GM23338 (cell line): Measurements from ENCODE around the gene SHB. TPM values are rescaled to one million over a fixed set of nuclear protein-coding genes. Genes with fewer than 3 reads are reported as not detected.

ENCODE experiments used
- ATAC-seq: fragments of 200-7000 bp; cut with Tn5 transposase; 3 replicates; pipeline ENCODE4 v1.9.1; 2020
- DNase-seq: peaks from one replicate; pipeline ENCODE4 v3.0.0-alpha.2; 2015; ENCODE audit warnings: low spot score
- H2AFZ ChIP-seq: fragments of 200-600 bp; sonication (generic); 2 replicates; pipeline ENCODE4 v1.8.0; 2016; ENCODE audit warnings: antibody characterized with exemption, mild to moderate bottlenecking, moderate library complexity
- H3F3A ChIP-seq: fragments of 200-600 bp; sonication (generic); replicated peaks from 2 replicates; pipeline ENCODE4 v1.8.0; 2017; ENCODE audit warnings: antibody characterized with exemption, mixed run types, low read depth
- H3K27ac ChIP-seq: fragments of 200-600 bp; sonication (generic); 2 replicates; pipeline ENCODE4 v1.6.1; 2016; ENCODE audit warnings: low read depth
- H3K27me3 ChIP-seq: fragments of 200-600 bp; sonication (generic); 2 replicates; pipeline ENCODE4 v1.8.0; 2016; ENCODE audit warnings: mild to moderate bottlenecking, mixed run types, moderate library complexity; ENCODE audit not compliant: insufficient read depth
- H3K36me3 ChIP-seq: fragments of 200-600 bp; sonication (generic); 2 replicates; pipeline ENCODE4 v1.8.0; 2016; ENCODE audit warnings: mild to moderate bottlenecking; ENCODE audit not compliant: insufficient read depth
- H3K4me1 ChIP-seq: fragments of 200-600 bp; sonication (generic); 2 replicates; pipeline ENCODE4 v1.8.0; 2016; ENCODE audit warnings: mild to moderate bottlenecking, moderate library complexity; ENCODE audit not compliant: insufficient read depth
- H3K4me2 ChIP-seq: fragments of 200-600 bp; sonication (generic); 2 replicates; pipeline ENCODE4 v1.7.1; 2017; ENCODE audit warnings: mixed run types
- H3K4me3 ChIP-seq: fragments of 200-600 bp; sonication (generic); 2 replicates; pipeline ENCODE4 v1.6.1; 2016; ENCODE audit warnings: mixed run types
- H3K79me2 ChIP-seq: fragments of 200-600 bp; sonication (generic); replicated peaks from 2 replicates; pipeline ENCODE4 v1.8.0; 2017; ENCODE audit warnings: mild to moderate bottlenecking; ENCODE audit not compliant: insufficient read depth
- H3K9me2 ChIP-seq: fragments of 200-600 bp; sonication (generic); 2 replicates; pipeline ENCODE4 v1.8.0; 2017; ENCODE audit not compliant: insufficient read depth
- H4K20me1 ChIP-seq: fragments of 200-600 bp; sonication (generic); replicated peaks from 2 replicates; pipeline ENCODE4 v1.8.0; 2017; ENCODE audit warnings: mild to moderate bottlenecking; ENCODE audit not compliant: insufficient read depth
- H3K27ac Mint-ChIP-seq: 2 replicates; pipeline ENCODE4 v1.8.0; 2020; ENCODE audit warnings: inconsistent platforms, mild to moderate bottlenecking, moderate library complexity, mixed read lengths
- H3K27me3 Mint-ChIP-seq: 3 replicates; pipeline ENCODE4 v1.8.0; 2022; ENCODE audit warnings: low read depth, mild to moderate bottlenecking, moderate library complexity, mixed read lengths, inconsistent platforms; ENCODE audit not compliant: insufficient read depth, poor library complexity
- H3K36me3 Mint-ChIP-seq: 3 replicates; pipeline ENCODE4 v1.8.0; 2021; ENCODE audit warnings: low read depth, mild to moderate bottlenecking, inconsistent platforms, moderate library complexity, mixed read lengths
- H3K4me1 Mint-ChIP-seq: 3 replicates; pipeline ENCODE4 v1.8.0; 2020; ENCODE audit warnings: mild to moderate bottlenecking, inconsistent platforms, mixed read lengths
- H3K4me3 Mint-ChIP-seq: 3 replicates; pipeline ENCODE4 v1.8.0; 2021; ENCODE audit warnings: moderate library complexity, mild to moderate bottlenecking, inconsistent platforms, mixed read lengths
- H3K9me3 Mint-ChIP-seq: 3 replicates; pipeline ENCODE4 v1.8.0; 2020; ENCODE audit warnings: moderate library complexity, mild to moderate bottlenecking, inconsistent platforms, mixed read lengths
- CREB1 ChIP-seq: fragments of 250-450 bp; sonication (Bioruptor Pico); IDR thresholded peaks from 2 replicates; pipeline ENCODE4 v1.5.0; 2020; ENCODE audit warnings: low read depth, mild to moderate bottlenecking, moderate library complexity
- CTCF ChIP-seq, 2 experiments: fragments of 200-600 bp in 1 of 2; sonication (generic) in 1 of 2; conservative IDR thresholded peaks; 2 replicates each; pipeline versions ENCODE4 v1.5.1 to v1.6.1; 2016 to 2017; ENCODE audit warnings: antibody characterized with exemption in 2 of 2, low read depth in 2 of 2, mild to moderate bottlenecking in 2 of 2, moderate library complexity in 1 of 2
- ETS1 ChIP-seq: IDR thresholded peaks from 2 replicates; pipeline ENCODE4 v1.6.1; 2016; ENCODE audit warnings: antibody characterized with exemption
- EZH2 ChIP-seq: fragments of 200-600 bp; sonication (generic); IDR thresholded peaks from one replicate; pipeline ENCODE4 v1.8.0; 2017; ENCODE audit warnings: antibody characterized with exemption, mild to moderate bottlenecking, low read depth; ENCODE audit not compliant: unreplicated experiment
- EZH2phosphoT487 ChIP-seq: fragments of 200-600 bp; sonication (generic); IDR thresholded peaks from one replicate; pipeline ENCODE4 v1.8.1; 2018; ENCODE audit warnings: antibody characterized with exemption; ENCODE audit not compliant: unreplicated experiment
- JUNB ChIP-seq: IDR thresholded peaks from one replicate; pipeline ENCODE4 v1.6.1; 2016; ENCODE audit warnings: antibody characterized with exemption; ENCODE audit not compliant: unreplicated experiment
- NANOG ChIP-seq: IDR thresholded peaks from 2 replicates; pipeline ENCODE4 v1.6.1; 2016; ENCODE audit warnings: antibody characterized with exemption, borderline replicate concordance
- POLR2AphosphoS5 ChIP-seq: IDR thresholded peaks from 2 replicates; pipeline ENCODE4 v1.6.1; 2016; ENCODE audit warnings: antibody characterized with exemption, low read depth
- REST ChIP-seq: IDR thresholded peaks from one replicate; pipeline ENCODE4 v1.6.1; 2018; ENCODE audit warnings: antibody characterized with exemption; ENCODE audit not compliant: unreplicated experiment
- STAT1 ChIP-seq: IDR thresholded peaks from one replicate; pipeline ENCODE4 v1.6.1; 2016; ENCODE audit warnings: antibody characterized with exemption; ENCODE audit not compliant: unreplicated experiment
- ZNF114 ChIP-seq: fragments of 250-450 bp; sonication (Bioruptor Pico); IDR thresholded peaks from 2 replicates; pipeline ENCODE4 v1.5.0; 2020; ENCODE audit warnings: mild to moderate bottlenecking, moderate library complexity
- ZNF331 ChIP-seq: fragments of 250-450 bp; sonication (Bioruptor Pico); IDR thresholded peaks from 2 replicates; pipeline ENCODE4 v1.5.0; 2020; ENCODE audit warnings: low read depth, mild to moderate bottlenecking, moderate library complexity
- ZNF462 ChIP-seq: fragments of 250-450 bp; sonication (Bioruptor Pico); IDR thresholded peaks from 2 replicates; pipeline ENCODE4 v1.5.0; 2020; ENCODE audit warnings: mild to moderate bottlenecking, moderate library complexity
- polyA plus RNA-seq: library from polyadenylated mRNA; unstranded; fragments of >200 nt; fragmentation: Nextera tagmentation; extraction: Ambion mirVana; gene quantifications from 2 replicates; pipeline ENCODE4 v1.2.1, GENCODE V29; 2016
- total RNA-seq: library from RNA; depleted of rRNA; stranded (reverse); fragments of >200 nt; shearing (Covaris generic); gene quantifications from 2 replicates; pipeline ENCODE4 v1.2.3, GENCODE V29; 2014

The SHB gene
- total and polyA plus RNA-seq, 2 experiments from 2014 or later = 1.5 to 14.0 TPM

- H2AFZ ChIP-seq = no peak overlapping the region
Measured at GRCh38 chr9:37924538-37924937, 144.5 kb downstream of the SHB start.

More at GRCh38 chr9:37924538-37924937, 144.5 kb downstream of the SHB start:
- Histone ChIP-seq H3K9me2 (no peaks in the 10 kb centered on the region), H4K20me1 (no peaks in the 10 kb centered on the region), H3K79me2 (no peaks in the 10 kb centered on the region), H3K27ac (no peak overlapping the region), H3K4me2 (no peak overlapping the region), H3K27me3 (no peaks in the 10 kb centered on the region), H3K4me3 (no peak overlapping the region), H3F3A (no peaks in the 10 kb centered on the region), H3K36me3 (no peaks in the 10 kb centered on the region), H3K4me1 (peaks cover 6% of the 10 kb centered on the region; the same call in 1 of the 2 replicates)
- Mint-ChIP-seq H3K27me3 (peaks cover 11% of the 10 kb centered on the region), H3K4me1 (peaks cover 56% of the 10 kb centered on the region), H3K27ac (no peak overlapping the region), H3K36me3 (no peaks in the 10 kb centered on the region), H3K9me3 (no peaks in the 10 kb centered on the region), H3K4me3 (no peak overlapping the region)
- TF ChIP-seq POLR2AphosphoS5 = no peak
- TF ChIP-seq ETS1 = no peak
- TF ChIP-seq EZH2phosphoT487 = no peak
- TF ChIP-seq NANOG = no peak
- no peak for TF ChIP-seq CTCF (conservative IDR thresholded peaks at IDR 0.05; ENCODE audit: low read depth in 2 of 2)
- TF ChIP-seq EZH2 = no peak
- no peak for TF ChIP-seq CREB1 (CRISPR knock-in tag)
- TF ChIP-seq ZNF331 = no peak
- no peak for TF ChIP-seq STAT1
- no peak for TF ChIP-seq REST
- no peak for TF ChIP-seq JUNB
- no peak for TF ChIP-seq ZNF114 (CRISPR knock-in tag)
- TF ChIP-seq ZNF462 (CRISPR knock-in tag) = no peak
- ATAC-seq = no peak
- no peak for DNase-seq
